GM18861 (cell line): Measurements from ENCODE around the gene UMAD1.

Source experiments
- ATAC-seq: cut with Tn5 transposase; IDR thresholded peaks from one replicate; pipeline ENCODE4 v1.9.1; 2021; ENCODE audit not compliant: unreplicated experiment

UMAD1 gene

DNA sequence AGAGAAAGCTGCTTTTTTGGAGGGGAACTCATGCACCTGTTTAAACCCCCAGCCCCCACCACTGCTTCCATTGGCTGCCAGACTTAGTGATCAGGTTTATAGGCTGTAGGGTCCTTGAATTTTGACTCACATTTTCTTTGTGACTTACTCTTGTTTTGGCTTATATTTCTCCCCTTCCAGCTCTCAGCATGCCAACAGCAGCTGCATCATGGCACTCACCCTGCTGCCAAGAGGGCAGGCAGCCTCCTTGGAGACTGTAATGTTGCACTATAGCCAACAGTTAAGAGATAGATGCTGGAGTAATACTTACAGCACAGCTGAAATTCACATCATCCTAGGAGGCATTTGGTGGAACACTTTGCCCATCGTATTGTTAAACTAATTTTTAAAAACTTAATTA lies 230.0 kb downstream of the UMAD1 start:
- no peak for ATAC-seq

DNA sequence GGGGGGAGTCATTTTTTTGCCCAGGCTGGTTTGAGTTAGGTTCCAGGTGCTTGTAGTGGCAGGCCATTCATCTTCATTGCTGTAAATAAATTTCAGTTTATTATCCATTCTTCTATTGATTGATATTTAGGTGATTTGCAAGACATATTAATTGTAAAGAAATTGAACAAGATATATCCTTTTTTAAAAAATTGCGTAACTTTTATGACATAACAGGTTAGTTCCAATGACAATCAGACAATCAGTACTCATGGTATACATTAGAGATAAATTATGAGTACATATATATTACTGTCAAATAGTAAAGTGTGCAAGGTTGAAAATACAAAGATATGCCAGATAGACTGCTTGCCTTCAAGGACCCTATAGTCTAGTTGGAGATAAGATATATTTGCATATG lies 235.9 kb downstream of the UMAD1 start:
- no peak for ATAC-seq

DNA sequence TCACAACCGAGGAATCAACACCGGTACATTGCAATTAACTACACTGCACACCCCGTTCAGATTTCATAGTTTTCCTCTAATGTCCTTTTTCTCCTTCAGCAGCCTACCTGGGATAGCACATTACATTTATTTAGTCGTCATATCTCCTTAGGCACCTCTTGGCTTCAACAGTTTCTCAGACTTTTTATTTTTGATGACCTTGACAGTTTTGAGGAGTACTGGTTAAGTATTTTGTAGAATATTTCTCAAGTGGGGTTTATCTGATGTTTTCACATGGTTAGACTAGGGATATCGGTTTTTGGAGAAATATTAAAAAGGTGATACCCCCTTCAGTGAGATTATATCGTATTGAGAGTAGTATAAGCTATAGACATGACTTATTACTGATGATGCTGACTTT lies 241.0 kb downstream of the UMAD1 start:
- ATAC-seq: no peak

DNA sequence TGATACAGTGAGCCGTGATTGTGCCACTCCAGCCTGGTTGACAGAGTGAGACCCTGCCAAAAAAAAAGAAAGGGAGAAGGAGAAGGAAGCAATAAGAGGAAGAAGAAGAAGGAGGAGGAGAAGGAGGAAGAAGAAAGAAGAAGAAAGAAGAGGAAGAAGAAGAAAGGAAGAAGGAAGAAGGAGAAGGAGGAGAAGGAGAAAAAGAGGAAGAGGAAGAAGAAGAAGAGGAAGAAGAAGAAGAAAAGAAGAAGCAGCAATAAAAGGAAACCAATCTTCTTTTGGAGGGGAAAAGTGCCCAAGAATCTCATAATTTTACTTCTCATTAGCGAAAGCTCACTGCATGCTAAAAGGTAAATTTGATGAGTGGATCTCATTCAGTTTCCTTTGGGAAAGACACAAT lies 242.3 kb downstream of the UMAD1 start:
- no peak for ATAC-seq

DNA sequence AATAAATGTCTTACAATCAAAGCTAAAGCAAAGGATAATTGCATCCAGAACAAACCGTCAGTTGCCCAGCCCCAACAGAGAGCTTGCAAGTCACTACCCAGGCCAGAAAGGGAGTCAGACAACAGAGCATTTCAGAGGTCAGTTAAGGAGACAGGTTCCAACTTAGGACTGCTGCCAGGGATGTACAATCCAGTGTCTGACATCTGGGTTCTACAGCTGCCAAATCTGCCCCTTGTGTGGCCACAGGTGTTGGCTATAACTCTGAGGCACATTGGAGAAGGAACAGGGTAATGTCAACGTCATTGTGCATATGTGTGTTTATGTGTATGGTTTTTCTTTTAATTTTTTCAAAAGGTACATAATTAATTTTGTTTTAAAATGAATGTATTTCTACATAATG lies 242.8 kb downstream of the UMAD1 start:
- no peak for ATAC-seq

DNA sequence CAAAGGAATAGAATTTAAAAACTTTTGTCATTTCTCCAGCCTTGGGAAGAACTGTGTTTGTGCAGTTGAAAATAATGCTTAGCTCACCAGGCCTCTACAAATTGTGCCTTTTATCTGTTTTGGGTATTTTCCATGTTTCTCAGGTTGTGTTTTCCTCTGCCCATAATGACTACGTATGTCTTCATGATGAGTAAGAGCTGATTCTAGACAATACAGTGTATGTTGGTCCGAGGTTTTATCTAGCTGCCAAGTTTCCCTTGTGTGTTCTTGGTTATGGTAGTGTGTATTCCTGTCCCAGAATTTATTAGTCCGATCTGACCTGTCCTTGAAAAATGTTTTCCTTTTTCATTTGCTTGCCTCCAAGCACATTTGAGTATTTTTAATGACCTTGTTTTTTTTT lies 244.3 kb downstream of the UMAD1 start:
- ATAC-seq: no peak

DNA sequence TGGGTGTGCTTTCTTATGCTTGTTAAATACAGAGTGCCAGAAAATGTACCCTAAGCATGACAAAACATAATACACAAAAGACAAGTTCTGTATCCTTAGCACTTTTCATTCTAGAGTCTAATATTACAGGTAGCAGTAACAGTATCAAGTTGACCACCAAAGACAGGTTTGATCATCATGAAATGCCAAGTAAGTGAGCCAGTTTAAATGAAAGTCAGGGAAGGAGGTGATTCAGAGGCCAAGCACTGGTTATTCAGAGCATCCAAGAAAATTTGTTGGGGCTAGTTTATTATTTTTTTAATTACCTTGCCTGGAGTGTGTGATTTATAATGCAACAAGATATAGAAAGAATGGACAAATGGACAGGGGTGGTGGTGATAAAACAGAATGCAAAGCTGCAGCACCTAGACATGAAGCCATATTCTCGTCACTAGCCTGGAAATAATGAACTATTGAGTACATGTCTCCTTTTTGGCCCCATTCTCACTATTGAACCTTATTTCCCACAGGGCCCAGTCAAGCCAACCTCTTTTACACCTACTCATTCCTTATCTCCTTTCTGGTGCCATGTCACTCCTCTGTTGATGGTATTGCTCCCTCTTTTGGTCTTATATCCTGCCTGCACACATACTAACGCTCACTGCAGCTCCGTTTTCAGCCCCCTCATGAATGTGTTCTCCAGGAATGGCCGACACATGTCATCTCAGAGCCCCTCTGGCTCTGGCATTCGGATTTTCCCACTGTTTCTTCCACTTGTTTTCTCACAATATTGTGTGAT lies 249.4 kb downstream of the UMAD1 start:
- ATAC-seq: no peak

DNA sequence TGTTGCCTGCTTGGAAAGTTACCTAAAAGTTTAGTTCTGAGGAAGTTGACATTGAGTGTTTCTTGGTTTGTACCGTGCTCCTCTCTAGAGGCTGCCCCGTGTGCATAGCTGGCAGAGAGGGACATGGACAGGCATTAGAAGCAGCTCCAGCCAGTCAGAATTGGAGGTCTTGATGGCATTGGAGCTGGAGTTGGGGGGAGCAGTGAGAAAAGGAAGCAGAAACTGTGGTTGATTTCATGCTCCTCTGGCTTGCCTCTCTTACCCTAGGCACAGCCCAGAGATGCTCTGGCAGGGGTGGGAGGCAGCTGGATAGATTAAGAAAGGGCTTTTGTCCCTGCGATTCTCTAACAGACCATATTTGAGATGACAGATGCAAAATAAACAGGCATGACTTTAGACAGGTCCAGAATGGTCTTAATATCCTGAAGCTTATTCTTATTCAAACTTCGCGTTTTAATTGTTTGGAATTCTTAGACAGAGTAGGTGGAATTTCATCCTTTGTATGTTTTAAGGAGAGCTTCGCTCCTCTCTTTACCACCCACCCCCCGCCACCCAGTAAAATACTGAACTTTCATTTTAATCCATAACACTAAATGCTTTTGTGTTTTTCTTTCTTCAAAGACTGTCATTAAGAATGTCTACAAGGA lies 254.6 kb downstream of the UMAD1 start:
- no peak for ATAC-seq

DNA sequence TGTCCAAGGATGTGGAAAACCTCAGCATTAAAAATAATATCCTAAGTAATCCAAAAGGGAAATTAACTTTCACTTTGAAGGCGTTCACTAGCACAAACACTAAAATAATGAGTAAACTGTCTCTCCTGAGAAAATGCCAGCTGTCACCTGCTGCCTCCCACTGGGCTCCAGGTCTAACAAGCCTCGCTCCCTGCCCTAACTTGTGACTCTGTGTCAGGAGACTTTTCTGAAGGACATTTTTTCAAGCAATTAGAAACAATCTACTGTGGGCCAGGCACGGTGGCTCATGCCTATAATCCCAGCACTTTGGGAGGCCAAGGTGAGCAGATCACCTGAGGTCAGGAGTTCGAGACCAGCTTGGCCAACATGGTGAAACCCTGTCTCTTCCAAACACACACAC lies 255.2 kb downstream of the UMAD1 start:
- no peak for ATAC-seq

DNA sequence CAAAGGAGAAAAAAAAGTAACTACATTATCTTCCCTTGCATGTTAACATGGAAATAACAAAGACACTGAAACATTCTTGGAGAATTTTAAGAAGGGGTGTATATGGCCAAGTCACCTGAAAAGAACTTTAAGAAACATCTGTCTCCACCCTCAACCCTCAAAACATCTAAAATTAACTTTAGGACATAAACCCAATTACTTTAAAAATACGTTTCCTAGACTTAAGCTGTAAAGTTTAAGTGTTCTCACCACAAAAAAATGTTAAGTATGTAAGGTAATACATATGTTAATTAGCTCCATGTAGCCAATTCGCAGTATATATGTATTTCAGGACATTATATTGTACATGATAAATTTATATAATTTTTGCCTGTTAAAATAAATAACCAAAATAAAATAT lies 257.0 kb downstream of the UMAD1 start:
- no peak for ATAC-seq

DNA sequence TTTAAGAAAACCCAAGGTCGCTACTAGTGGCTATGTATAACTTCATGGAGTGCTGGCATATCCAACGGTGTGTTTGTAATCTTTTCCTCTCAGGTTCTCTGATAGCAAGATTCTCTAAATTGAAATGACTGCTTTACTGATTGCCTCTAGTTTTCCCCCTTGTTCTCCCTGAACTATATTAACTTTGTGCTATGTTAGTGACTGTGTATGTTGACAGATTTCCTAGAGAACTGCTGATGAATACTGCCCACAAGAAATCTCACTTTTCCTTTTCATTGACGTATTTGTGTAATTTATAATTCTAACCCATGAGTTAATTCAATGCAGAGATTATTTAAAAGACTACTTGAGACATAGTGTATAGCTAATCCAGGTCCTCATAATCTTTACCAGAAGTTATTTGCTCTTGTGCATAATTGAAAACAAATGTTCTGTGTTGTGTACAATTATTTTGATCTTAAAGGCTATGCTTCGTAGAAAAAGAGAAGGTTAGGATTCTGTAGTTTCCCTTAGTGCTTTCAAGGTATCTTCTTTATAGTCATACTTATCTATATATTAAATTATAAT lies 257.5 kb downstream of the UMAD1 start:
- ATAC-seq: no peak

DNA sequence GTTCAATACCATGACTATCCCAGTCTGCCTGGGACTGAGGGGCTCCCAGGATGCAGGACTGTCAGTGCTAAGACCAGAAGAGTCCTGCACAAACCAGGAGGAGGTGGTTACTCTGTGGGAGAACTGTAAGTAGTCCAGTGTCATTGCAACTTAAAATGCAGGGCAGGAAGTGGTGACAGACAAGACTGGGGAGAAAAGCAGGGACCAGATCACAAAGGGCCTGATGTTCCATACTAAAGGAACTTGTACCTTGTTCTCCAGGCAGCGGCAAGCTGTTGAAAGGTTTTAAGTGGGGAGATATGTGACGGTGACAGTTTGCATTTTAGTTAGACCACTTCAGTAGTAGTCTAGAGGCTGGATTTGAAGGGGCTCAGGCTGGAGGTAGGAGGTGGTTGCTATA lies 262.3 kb downstream of the UMAD1 start:
- no peak for ATAC-seq

DNA sequence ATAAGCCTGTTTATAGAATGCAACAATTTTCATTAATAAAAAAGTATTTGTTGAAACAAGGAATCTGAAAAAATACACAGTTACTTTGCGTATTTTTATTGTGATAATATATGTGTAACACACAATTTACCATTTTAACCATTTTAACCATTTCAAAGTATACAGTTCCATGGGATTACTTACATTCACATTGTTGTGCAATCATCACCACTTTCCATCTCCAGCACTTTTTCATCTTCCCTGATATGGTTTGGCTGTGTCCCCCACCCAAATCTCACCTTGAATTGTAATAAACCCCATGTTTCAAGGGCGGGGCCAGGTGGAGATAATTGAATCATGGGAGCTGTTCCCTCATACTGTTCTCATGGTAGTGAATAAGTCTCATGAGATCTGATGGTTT lies 266.8 kb downstream of the UMAD1 start:
- no peak for ATAC-seq

DNA sequence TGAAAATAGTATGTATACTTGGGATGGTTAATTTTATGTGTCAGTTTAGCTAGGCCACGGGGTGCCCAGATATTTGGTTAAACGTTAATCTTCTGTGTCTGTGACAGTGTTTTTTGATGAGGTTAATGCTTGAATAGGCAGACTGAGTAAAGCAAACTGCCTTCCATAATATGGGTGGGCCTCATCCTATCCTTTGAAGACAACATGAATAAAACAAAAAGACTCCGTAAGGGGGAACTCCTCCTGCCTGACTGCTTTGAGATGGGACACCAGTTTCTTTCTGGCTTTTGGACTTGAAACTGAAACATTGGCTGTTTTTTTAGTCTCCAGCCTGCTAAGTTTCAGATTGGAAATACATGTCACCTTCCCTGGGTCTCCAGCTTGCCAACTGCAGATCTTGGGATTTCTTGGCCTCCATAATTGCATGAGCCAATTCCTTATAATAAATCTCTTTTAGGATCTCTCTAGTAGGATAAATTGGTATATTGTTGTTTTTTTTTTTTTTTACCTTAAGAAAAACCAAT lies 268.1 kb downstream of the UMAD1 start:
- no peak for ATAC-seq

DNA sequence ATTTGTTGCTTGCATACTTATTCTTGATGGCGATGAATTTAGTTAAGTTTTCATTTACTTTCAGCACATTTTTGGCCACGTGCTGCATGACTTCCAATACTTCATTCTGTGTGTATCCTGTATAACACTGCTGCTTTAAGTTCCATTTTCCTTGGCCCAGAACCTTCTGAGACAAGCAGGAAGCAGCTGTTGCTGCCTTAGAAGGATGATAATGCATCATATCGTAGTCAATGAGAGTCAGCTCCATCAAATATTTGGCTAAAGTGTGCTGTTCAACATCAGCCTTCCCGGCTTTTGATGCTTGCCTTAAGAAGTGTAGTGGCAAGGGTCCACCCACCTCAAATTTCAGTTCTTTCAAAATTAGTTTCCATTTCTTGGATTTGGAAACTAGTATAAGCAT lies 268.8 kb downstream of the UMAD1 start:
- no peak for ATAC-seq

DNA sequence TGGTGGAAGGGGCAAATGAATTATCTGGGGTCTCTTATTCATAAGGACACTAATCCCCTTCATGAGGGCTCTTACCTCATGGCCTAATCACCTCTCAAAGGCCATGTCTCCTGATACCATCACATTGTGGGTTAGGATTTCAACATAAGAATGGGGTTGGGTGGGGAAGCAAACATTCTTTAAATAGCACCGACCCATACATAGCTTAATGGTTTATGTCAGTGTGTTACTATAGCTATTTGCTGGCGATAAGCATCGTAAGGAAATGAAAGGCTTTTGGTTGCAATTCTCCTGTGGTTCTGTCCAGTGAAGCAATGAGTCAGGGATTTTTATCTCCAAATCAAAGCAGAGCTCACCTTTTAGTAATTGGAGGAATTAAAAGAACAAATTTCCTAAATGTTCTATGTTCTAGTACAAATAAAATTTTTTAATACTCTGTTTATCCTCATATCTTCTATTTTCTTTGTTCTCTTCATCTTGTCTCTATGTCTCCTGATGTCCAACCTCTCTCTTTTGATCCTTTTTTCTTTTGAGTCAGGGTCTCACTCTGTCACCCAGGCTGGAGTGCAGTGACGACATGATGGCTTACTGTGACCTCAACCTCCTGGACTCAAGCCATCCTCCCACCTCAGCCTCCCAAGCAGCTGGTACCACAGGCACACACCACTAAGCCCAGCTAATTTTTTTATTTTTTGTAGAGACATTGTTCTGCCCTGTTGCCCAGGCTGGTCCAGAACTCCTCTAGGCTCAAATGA lies 271.0 kb downstream of the UMAD1 start:
- no peak for ATAC-seq

DNA sequence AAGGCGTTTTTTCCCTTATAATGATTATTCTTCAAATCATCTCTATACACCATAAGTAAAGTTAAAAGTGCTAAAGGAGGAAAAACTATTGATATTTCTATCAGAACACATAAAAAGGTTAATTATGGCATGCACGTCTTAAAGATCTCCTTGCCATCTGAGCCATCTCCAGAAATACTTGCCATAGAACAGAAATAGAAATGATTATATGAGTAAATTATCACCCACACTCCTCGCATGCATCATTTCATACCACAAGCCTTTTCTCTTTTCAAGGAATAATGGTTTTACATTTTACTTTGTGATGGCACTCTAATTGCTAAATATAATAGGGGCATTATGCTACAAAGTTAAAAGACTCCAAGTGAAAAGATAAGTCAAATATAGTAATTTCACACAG lies 272.4 kb downstream of the UMAD1 start:
- no peak for ATAC-seq

DNA sequence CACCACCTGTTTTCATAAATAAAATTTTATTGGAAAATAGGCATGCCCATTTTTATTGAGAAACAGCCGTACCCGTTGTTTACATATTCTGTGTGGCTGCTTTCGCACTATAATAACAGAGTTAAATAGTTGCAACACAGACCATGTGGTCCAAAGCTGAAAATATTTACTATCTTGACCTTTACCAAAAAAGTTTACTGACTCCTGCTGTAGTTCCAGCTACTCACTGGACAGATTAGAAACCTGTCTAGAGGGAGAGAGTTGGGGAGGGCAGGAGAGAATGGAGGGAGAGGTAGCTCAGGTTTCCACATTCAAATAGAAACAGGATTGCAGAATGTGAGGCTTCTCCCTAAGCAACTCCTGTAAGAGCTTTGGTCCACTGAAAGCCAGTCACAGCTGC lies 273.0 kb downstream of the UMAD1 start:
- ATAC-seq: no peak

DNA sequence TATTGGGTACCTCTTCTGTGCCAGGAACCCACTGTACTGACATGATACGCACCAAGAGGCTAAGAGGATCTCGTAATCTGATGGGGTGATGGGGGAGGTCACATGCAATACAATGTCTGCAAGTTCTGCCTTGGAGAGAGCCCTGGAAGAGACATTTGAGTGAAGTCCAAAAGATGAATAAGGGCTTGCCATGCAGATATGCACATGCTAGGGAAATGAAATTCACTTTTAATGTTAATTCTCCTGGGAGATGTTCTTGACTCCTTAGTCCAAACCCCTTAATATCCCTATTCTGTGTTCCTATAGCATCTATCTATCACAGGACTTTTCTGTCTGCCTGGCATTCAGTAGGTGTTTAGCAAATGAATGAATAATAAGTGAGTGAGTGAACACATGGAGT lies 274.0 kb downstream of the UMAD1 start:
- ATAC-seq: no peak

DNA sequence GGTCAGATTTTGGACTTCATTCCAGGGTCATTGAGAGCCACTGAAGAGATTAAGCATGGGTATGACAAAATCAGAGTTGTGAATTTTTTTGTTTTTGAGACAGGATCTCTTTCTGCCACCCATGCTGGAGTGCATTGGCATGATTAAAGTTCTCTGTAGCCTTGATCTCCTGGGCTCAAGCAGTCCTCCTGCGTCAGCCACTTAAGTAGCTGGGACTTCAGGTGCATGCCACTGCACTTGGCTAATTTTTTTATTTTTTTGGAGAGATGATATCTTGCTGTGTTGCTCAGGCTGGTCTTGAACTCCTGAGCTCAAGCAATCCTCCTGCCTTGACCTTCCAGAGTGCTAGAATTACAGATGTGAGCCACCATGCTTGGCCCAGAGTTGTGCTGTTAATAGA lies 275.5 kb downstream of the UMAD1 start:
- ATAC-seq: no peak

DNA sequence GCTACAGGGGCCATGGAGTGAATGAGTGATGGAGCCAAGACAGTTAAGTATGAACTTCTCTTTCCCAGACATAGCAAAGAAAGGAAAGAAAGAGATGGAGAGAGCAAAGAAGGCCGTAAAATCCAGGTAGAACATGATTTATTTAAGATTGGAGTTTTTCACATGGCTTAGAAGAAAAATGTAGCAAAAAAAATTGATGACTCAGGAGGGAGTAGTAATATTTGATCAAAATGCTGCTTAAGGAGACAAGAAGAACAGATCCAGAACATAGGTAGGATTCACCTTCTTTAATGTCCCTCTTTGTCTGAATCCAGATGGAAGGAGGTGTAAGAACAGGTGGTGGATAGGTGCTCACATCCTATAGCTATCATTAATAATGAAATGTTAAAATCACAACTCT lies 277.0 kb downstream of the UMAD1 start:
- no peak for ATAC-seq
